H9 (cell line): Measurements from ENCODE around the gene SNORC. TPM values are rescaled to one million over a fixed set of nuclear protein-coding genes. Genes with fewer than 3 reads are reported as not detected.

ENCODE experiments used
- DNase-seq: peaks from one replicate; pipeline ENCODE4 v3.0.0-alpha.2; 2017
- H2AFZ ChIP-seq: one replicate; pipeline ENCODE4 v1.6.1; 2013; ENCODE audit warnings: mild to moderate bottlenecking, low read length, control low read depth, moderate library complexity
- H2AK5ac ChIP-seq: 2 replicates; pipeline ENCODE4 v1.6.1; 2013; ENCODE audit warnings: low read length, control low read depth, mixed read lengths; ENCODE audit not compliant: insufficient read length
- H2BK120ac ChIP-seq: one replicate; pipeline ENCODE4 v1.6.1; 2013; ENCODE audit warnings: low read depth, mild to moderate bottlenecking, low read length, control low read depth, inconsistent platforms; ENCODE audit not compliant: poor library complexity, severe bottlenecking
- H2BK12ac ChIP-seq: 2 replicates; pipeline ENCODE4 v1.6.1; 2013; ENCODE audit warnings: low read length, control low read depth, mixed read lengths, low read depth; ENCODE audit not compliant: insufficient read length
- H2BK15ac ChIP-seq: 2 replicates; pipeline ENCODE4 v1.6.1; 2013; ENCODE audit warnings: low read depth, low read length, control low read depth
- H2BK20ac ChIP-seq: one replicate; pipeline ENCODE4 v1.6.1; 2013; ENCODE audit warnings: low read depth, mild to moderate bottlenecking, low read length, control low read depth, inconsistent platforms; ENCODE audit not compliant: poor library complexity, severe bottlenecking
- H2BK5ac ChIP-seq: 2 replicates; pipeline ENCODE4 v1.6.1; 2013; ENCODE audit warnings: low read length, control low read depth, mixed read lengths; ENCODE audit not compliant: insufficient read length
- H3K14ac ChIP-seq: 2 replicates; pipeline ENCODE4 v1.6.1; 2013; ENCODE audit warnings: low read length, control low read depth; ENCODE audit not compliant: insufficient read depth
- H3K18ac ChIP-seq: 2 replicates; pipeline ENCODE4 v1.6.1; 2013; ENCODE audit warnings: low read depth, mild to moderate bottlenecking, mixed read lengths, low read length, control low read depth; ENCODE audit not compliant: insufficient read length
- H3K23ac ChIP-seq: 2 replicates; pipeline ENCODE4 v1.6.1; 2013; ENCODE audit warnings: low read length, control low read depth, mixed read lengths, low read depth; ENCODE audit not compliant: insufficient read length
- H3K23me2 ChIP-seq: 2 replicates; pipeline ENCODE4 v1.6.1; 2013; ENCODE audit warnings: low read depth, mild to moderate bottlenecking, mixed read lengths, low read length, control low read depth; ENCODE audit not compliant: insufficient read length, poor library complexity, severe bottlenecking
- H3K27ac ChIP-seq: 2 replicates; pipeline ENCODE4 v1.5.1; 2013; ENCODE audit warnings: low read length, control low read depth, mixed read lengths, low read depth; ENCODE audit not compliant: insufficient read length
- H3K27me3 ChIP-seq: 2 replicates; pipeline ENCODE4 v1.6.1; 2013; ENCODE audit warnings: low read length, control low read depth, inconsistent platforms; ENCODE audit not compliant: insufficient read depth
- H3K4ac ChIP-seq: 2 replicates; pipeline ENCODE4 v1.6.1; 2013; ENCODE audit warnings: low read depth, mild to moderate bottlenecking, control low read depth, inconsistent platforms, low read length, moderate library complexity
- H3K4me1 ChIP-seq: 2 replicates; pipeline ENCODE4 v1.6.1; 2013; ENCODE audit warnings: low read length, control low read depth, inconsistent platforms; ENCODE audit not compliant: insufficient read depth
- H3K4me2 ChIP-seq: 2 replicates; pipeline ENCODE4 v1.6.1; 2013; ENCODE audit warnings: low read length, control low read depth, mixed read lengths; ENCODE audit not compliant: insufficient read length, insufficient read depth
- H3K56ac ChIP-seq: 2 replicates; pipeline ENCODE4 v1.6.1; 2013; ENCODE audit warnings: low read depth, mild to moderate bottlenecking, mixed read lengths, low read length, control low read depth; ENCODE audit not compliant: insufficient read length
- H3K79me1 ChIP-seq: 2 replicates; pipeline ENCODE4 v1.6.1; 2013; ENCODE audit warnings: low read depth, mild to moderate bottlenecking, moderate library complexity, low read length, control low read depth, inconsistent platforms; ENCODE audit not compliant: insufficient read depth, poor library complexity, severe bottlenecking
- H3K79me2 ChIP-seq: 2 replicates; pipeline ENCODE4 v1.6.1; 2013; ENCODE audit warnings: low read length, control low read depth, inconsistent platforms; ENCODE audit not compliant: insufficient read depth
- H3K9ac ChIP-seq: 2 replicates; pipeline ENCODE4 v1.6.1; 2013; ENCODE audit warnings: low read length, control low read depth, mixed read lengths; ENCODE audit not compliant: insufficient read length; ENCODE audit errors: extremely low read depth
- H3K9me3 ChIP-seq: one replicate; pipeline ENCODE4 v1.6.1; 2013; ENCODE audit warnings: low read depth, low read length, inconsistent platforms; ENCODE audit not compliant: control insufficient read depth
- H3T11ph ChIP-seq: one replicate; pipeline ENCODE4 v1.6.1; 2013; ENCODE audit warnings: mild to moderate bottlenecking, low read length, control low read depth, inconsistent platforms
- H4K20me1 ChIP-seq: one replicate; pipeline ENCODE4 v1.6.1; 2013; ENCODE audit not compliant: control insufficient read depth, insufficient read length, insufficient read depth
- H4K5ac ChIP-seq: 2 replicates; pipeline ENCODE4 v1.6.1; 2013; ENCODE audit warnings: low read depth, mild to moderate bottlenecking, mixed read lengths, low read length, control low read depth; ENCODE audit not compliant: insufficient read length
- H4K8ac ChIP-seq: replicated peaks from 2 replicates; pipeline ENCODE4 v1.6.1; 2013; ENCODE audit warnings: low read length, control low read depth, mixed read lengths, low read depth; ENCODE audit not compliant: insufficient read length
- H4K91ac ChIP-seq: 2 replicates; pipeline ENCODE4 v1.6.1; 2013; ENCODE audit warnings: low read depth, mild to moderate bottlenecking, moderate library complexity, mixed read lengths, low read length, control low read depth; ENCODE audit not compliant: insufficient read length
- H3K27ac Mint-ChIP-seq, 3 experiments: 2 replicates in 2 of 3; 3 replicates in 1 of 3; pipeline ENCODE4 v1.8.0; 2020 to 2021; ENCODE audit warnings: mixed read lengths in 3 of 3, mild to moderate bottlenecking in 1 of 3, moderate library complexity in 1 of 3
- H3K27me3 Mint-ChIP-seq: 2 replicates; pipeline ENCODE4 v1.8.0; 2021; ENCODE audit warnings: low read depth, mild to moderate bottlenecking, moderate library complexity, mixed read lengths
- H3K36me3 Mint-ChIP-seq, 3 experiments: 2 replicates in 2 of 3; 3 replicates in 1 of 3; pipeline ENCODE4 v1.8.0; 2020 to 2021; ENCODE audit warnings: low read depth in 3 of 3, mixed read lengths in 3 of 3; ENCODE audit not compliant: insufficient read depth in 1 of 3
- H3K4me1 Mint-ChIP-seq, 2 experiments: 2 replicates each; pipeline ENCODE4 v1.8.0; 2020; ENCODE audit warnings: mixed read lengths in 2 of 2
- H3K4me3 Mint-ChIP-seq, 2 experiments: 2 replicates in 1 of 2; 3 replicates in 1 of 2; pipeline ENCODE4 v1.8.0; 2020 to 2021; ENCODE audit warnings: mild to moderate bottlenecking in 2 of 2, mixed read lengths in 2 of 2, moderate library complexity in 1 of 2
- H3K9me3 Mint-ChIP-seq, 2 experiments: 2 replicates in 1 of 2; 3 replicates in 1 of 2; pipeline ENCODE4 v1.8.0; 2020; ENCODE audit warnings: mild to moderate bottlenecking in 2 of 2, mixed read lengths in 2 of 2, moderate library complexity in 1 of 2
- CTCF ChIP-seq: fragments of 200-600 bp; sonication (generic); conservative IDR thresholded peaks from 3 replicates; pipeline ENCODE4 v1.8.0; 2021; ENCODE audit warnings: antibody characterized with exemption, mild to moderate bottlenecking
- WGBS: extraction: QIAGEN DNeasy Blood & Tissue Kit; methylation state at CpG from one replicate; pipeline ENCODE4 v1.1.7; 2013; ENCODE audit warnings: missing lambda C conversion rate, low lambda C conversion rate, mixed read lengths; ENCODE audit not compliant: insufficient read length; ENCODE audit errors: extremely low coverage; 5-methylcytosine and 5-hydroxymethylcytosine counted together
- total RNA-seq: library from RNA; stranded (reverse); gene quantifications from 2 replicates; pipeline ENCODE4 v1.2.1, GENCODE V29; 2021

SNORC gene
- total RNA-seq, 1 experiment from 2014 or later: 1.1 TPM

DNA sequence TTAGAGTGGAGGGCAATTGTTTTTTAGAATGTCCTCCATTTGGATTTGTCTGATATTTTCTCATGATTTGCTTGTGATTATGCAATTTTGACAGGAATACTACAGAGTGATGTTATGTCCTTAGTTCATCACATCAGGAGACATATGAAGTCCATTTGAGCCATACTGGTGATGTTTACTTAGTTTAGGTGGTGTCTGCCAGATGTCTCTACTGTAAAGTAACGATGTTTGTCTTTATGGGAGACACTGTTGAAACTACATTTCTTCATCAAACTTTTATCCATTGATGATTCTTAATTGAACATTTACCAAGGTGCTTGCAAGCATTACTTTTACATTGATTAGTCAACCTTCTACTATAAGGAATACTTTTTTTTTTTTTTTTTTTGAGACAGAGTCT lies 4.9 kb upstream of the SNORC start:
- Histone ChIP-seq H3K27me3 (no peaks in the 10 kb centered on the region), H3K14ac (no peak overlapping the region), H2BK5ac (no peak overlapping the region), H2BK120ac (no peak overlapping the region), H3K4ac (no peak overlapping the region), H4K5ac (no peak overlapping the region), H2AK5ac (no peak overlapping the region), H3K4me1 (no peaks in the 10 kb centered on the region), H3T11ph (no peak overlapping the region), H3K79me2 (no peaks in the 10 kb centered on the region), H4K91ac (no peak overlapping the region), H2AFZ (no peak overlapping the region), H3K18ac (no peak overlapping the region), H3K23ac (no peak overlapping the region), H2BK12ac (no peak overlapping the region), H2BK20ac (no peak overlapping the region), H3K23me2 (no peaks in the 10 kb centered on the region), H3K27ac (no peak overlapping the region), H3K79me1 (no peaks in the 10 kb centered on the region), H3K9ac (no peak overlapping the region), H2BK15ac (no peak overlapping the region), H3K4me2 (no peak overlapping the region), H4K20me1 (no peaks in the 10 kb centered on the region), H3K9me3 (no peaks in the 10 kb centered on the region), H4K8ac (no peak overlapping the region), H3K56ac (no peak overlapping the region)
- H3K4me3 Mint-ChIP-seq: no peak overlapping the region
- no peaks in the 10 kb centered on the region; a peak in 1 of 7 replicates for H3K36me3 Mint-ChIP-seq
- no peaks in the 10 kb centered on the region for H3K9me3 Mint-ChIP-seq
- peaks cover 0 to 8% of the 10 kb centered on the region in 2 experiments; a peak in 2 of 4 replicates for H3K4me1 Mint-ChIP-seq
- DNase-seq: no peak
- TF ChIP-seq CTCF: no peak
- H3K27ac Mint-ChIP-seq: no peak overlapping the region
- no CpG with 5 or more reads among the region's 1 CpG for WGBS
- 0 out of 2 replicates have a peak, but pooled peaks cover 2% of the 10 kb centered on the region for H3K27me3 Mint-ChIP-seq
